ENCODE measurements around the gene PPP2R5A. TPM values are rescaled to one million over a fixed set of nuclear protein-coding genes. Genes with fewer than 3 reads are reported as not detected.

Gene PPP2R5A
- total RNA-seq, 1 experiment from 2014 or later, result 22.0 TPM

- Histone ChIP-seq H3T11ph (ENCODE audit: low read length) (no peak overlapping the region), H4K5ac (ENCODE audit: insufficient read length, low read depth, low read length) (no peak overlapping the region), H3K4ac (ENCODE audit: low read depth, low read length) (no peak overlapping the region), H3K18ac (ENCODE audit: insufficient read length, low read depth, low read length) (no peak overlapping the region), H4K20me1 (ENCODE audit: control insufficient read depth, insufficient read depth, insufficient read length) (no peaks in the 10 kb centered on the region), H2BK15ac (ENCODE audit: low read depth, low read length) (no peak overlapping the region), H3K9ac (ENCODE audit: extremely low read depth, insufficient read length, low read length) (no peak overlapping the region), H3K4me1 (ENCODE audit: insufficient read depth, low read length) (no peaks in the 10 kb centered on the region), H4K8ac (replicated peaks; ENCODE audit: insufficient read length, low read depth, low read length) (no peak overlapping the region), H3K23ac (ENCODE audit: insufficient read length, low read depth, low read length) (no peak overlapping the region), H4K91ac (ENCODE audit: insufficient read length, low read depth, low read length) (no peak overlapping the region), H2BK20ac (ENCODE audit: low read depth, low read length, poor library complexity, severe bottlenecking) (no peak overlapping the region), H3K79me2 (ENCODE audit: insufficient read depth, low read length) (no peaks in the 10 kb centered on the region), H3K23me2 (ENCODE audit: insufficient read length, low read depth, low read length, poor library complexity, severe bottlenecking) (no peaks in the 10 kb centered on the region), H2BK120ac (ENCODE audit: low read depth, low read length, poor library complexity, severe bottlenecking) (no peak overlapping the region), H2BK12ac (ENCODE audit: insufficient read length, low read depth, low read length) (no peak overlapping the region), H2AK5ac (ENCODE audit: insufficient read length, low read length) (no peak overlapping the region), H2AFZ (ENCODE audit: low read length) (no peak overlapping the region), H3K56ac (ENCODE audit: insufficient read length, low read depth, low read length) (no peak overlapping the region), H3K27ac (ENCODE audit: insufficient read length, low read depth, low read length) (no peak overlapping the region), H3K14ac (ENCODE audit: insufficient read depth, low read length) (no peak overlapping the region; the same call in 1 of the 2 replicates), H3K9me3 (ENCODE audit: control insufficient read depth, low read depth, low read length) (no peaks in the 10 kb centered on the region), H3K27me3 (ENCODE audit: insufficient read depth, low read length) (no peaks in the 10 kb centered on the region), H3K4me2 (ENCODE audit: insufficient read depth, insufficient read length, low read length) (no peak overlapping the region), H3K79me1 (ENCODE audit: insufficient read depth, low read depth, low read length, poor library complexity, severe bottlenecking) (no peaks in the 10 kb centered on the region), H2BK5ac (ENCODE audit: insufficient read length, low read length) (no peak overlapping the region)
- no peak for TF ChIP-seq CTCF (conservative IDR thresholded peaks at IDR 0.05)
- H3K9me3 Mint-ChIP-seq, result no peaks in the 10 kb centered on the region
- H3K27me3 Mint-ChIP-seq (ENCODE audit: low read depth), result no peaks in the 10 kb centered on the region
- no peak overlapping the region for H3K4me3 Mint-ChIP-seq
- H3K27ac Mint-ChIP-seq, result peak overlapping the region in 1 of 3 experiments; percentile 39; a peak in 1 of 7 replicates
- peaks cover 3 to 4% of the 10 kb centered on the region in 2 experiments; a peak in 3 of 4 replicates for H3K4me1 Mint-ChIP-seq
- no CpG with 5 or more reads among the region's 4 CpGs for WGBS (ENCODE audit: extremely low coverage, insufficient read length, low lambda C conversion rate)
- no peak for DNase-seq
- H3K36me3 Mint-ChIP-seq (ENCODE audit: insufficient read depth in 1 of 3, low read depth in 3 of 3), result peaks cover 38 to 83% (median 58%) of the 10 kb centered on the region in 3 experiments
Measured at GRCh38 chr1:212381397-212382035, 96.3 kb downstream of the PPP2R5A start.
